NCI-H2196 treated with DMSO at 0.1 percent for 48 hours (cell line): ENCODE measurements around the gene SERAC1.

ENCODE experiments used
- DNase-seq: peaks from one replicate; lab custom pipeline; 2025; ENCODE audit not compliant: unreplicated experiment; lab: John Stamatoyannopoulos, UW

The SERAC1 gene

GRCh38 chr6:158125271-158125670, 42.8 kb downstream of the SERAC1 start:
- DNase-seq: no peak

DNA sequence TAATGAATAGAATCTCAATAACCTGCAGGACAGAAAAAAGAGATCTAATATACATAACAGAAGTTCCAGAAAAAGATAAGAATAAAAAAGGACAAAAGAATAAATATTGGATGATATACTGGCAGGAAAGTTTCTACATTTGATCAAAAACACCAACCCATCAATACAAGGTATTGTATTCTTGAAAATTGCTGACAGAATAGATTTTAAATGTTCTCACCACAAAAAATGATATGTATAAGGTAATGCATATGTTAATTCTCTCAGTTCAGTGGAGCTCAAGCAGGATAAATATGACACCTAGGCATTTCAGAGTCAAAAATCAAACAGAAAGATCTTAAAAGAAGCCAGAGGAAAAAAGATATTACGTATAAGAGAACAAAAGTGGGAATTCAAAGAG, 43.8 kb downstream of the SERAC1 start:
- DNase-seq: no peak

GRCh38 chr6:158122048-158122447, 46.0 kb downstream of the SERAC1 start:
- DNase-seq: no peak

GRCh38 chr6:158121335-158121734, 46.7 kb downstream of the SERAC1 start:
- no peak for DNase-seq

DNA sequence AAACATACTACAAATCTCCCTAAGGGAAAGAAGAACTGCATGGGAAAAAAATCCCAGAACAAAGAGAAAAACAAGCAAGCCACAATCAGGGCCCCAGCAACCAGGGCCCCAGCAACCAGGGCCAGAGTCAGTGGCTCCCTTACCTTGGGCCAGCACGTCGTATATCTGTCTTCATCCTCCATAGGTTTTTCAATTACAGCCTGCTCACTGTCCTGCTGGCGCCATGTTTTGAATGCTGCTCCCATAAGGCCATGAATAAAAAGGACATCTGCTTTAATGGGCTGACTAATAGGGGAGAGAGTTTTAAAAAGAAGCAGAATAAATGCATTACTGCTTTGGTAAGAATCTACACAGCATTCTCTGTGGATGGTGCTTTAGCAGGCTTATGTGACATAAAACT, 49.2 kb downstream of the SERAC1 start:
- DNase-seq: no peak

- no peak for DNase-seq
Measured at GRCh38 chr6:158115508-158115907, 52.6 kb downstream of the SERAC1 start.

GRCh38 chr6:158115102-158115501, 53.0 kb downstream of the SERAC1 start:
- DNase-seq: no peak

- DNase-seq: no peak
Measured at GRCh38 chr6:158113802-158114201, 54.3 kb downstream of the SERAC1 start.

DNA sequence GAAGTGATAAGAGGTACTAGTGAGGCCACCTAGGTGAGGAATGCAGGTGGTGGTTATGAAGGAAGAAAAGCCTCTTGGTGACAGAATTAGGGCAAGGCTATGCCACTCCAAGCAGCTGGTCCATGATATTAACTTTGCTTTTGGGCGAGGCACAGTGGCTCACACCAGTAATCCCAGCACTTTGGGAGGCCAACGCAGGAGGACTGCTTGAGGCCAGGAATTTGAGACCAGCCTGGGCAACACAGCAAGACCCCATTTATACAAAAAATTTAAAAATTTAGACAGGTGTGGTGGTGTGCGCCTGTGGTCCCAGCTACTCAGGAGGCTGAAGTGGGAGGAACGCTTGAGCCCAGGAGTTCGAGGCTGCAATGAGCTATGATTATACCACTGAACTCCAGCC, 56.1 kb downstream of the SERAC1 start:
- DNase-seq: no peak

DNA sequence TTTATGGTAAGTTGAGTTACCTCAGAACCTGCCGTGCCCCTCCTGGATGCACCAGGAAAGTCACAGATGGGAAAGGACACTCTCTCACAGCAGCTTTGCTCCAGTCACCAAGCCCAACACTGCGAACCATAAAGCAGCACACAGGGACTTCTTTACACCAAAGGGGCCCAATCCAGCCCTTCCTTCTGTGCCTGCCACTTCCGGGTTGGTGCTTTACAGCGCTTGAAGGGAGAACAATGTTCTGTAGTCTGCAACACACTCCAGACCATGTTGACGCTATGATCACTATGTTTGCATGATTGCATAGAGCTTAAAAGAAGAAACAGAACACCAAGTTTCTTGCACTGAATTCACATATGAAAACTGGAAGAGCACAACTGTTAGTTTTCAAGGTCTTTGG, 57.1 kb downstream of the SERAC1 start:
- DNase-seq: no peak

- no peak for DNase-seq
Measured at GRCh38 chr6:158109748-158110147, 58.3 kb downstream of the SERAC1 start.

DNA sequence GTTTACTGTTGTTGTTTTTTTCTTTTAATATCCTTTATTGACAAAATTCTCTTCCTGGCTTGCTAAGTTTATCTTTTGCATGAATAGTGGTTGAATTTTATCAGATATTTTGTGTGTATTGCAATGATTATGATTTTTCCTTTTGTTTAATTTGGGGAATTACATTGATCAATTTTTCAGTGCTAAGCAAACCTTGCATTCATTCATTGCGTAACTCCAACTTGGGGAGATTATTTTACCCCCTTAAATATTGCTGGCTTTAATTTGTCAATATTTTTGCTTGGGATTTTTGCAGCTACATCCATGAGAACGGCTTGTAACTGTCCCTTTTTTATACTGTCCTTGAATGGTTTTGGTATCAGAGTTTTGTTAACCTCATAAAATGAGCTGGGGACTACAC, 63.4 kb downstream of the SERAC1 start:
- DNase-seq: no peak

DNA sequence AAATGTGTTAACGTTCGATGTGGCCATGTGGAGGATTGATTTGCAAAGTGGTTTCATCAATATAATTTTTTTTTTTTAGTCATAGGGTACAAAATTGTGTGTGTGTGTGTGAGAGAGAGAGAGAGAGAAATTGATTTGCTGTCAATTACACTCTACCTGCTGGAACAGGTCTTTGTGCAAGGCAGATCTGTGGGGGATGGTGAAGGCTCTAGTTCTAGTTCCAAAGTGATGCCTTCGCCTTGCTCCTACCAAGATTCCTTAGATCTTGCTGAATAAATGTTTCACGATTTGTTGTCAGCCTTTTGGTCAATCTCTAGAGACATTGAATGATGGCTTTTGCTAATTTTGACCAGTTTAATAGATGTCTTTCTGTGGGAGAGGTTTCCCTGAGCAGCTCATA, 64.8 kb downstream of the SERAC1 start:
- DNase-seq: no peak

GRCh38 chr6:158095671-158096070, 72.4 kb downstream of the SERAC1 start:
- no peak for DNase-seq

DNA sequence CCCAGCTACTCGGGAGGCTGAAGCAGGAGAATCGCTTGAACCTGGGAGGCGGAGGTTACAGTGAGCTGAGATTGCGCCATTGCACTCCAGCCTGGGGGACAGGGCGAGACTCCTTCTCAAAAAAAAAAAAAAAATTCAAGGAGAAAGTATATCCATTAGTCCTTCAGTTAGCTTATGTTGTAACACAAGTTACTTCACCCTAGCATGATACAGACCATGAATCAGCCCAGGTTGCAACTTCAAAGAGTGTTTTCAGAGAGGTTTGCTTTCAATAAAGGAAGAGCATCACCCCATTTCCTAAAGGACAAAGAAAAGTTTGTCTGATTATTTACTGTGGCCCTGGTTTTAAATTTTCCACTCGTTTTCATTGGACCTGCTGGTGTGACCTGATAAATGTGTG, 73.0 kb downstream of the SERAC1 start:
- DNase-seq: no peak

GRCh38 chr6:158092806-158093205, 75.3 kb downstream of the SERAC1 start:
- DNase-seq: no peak

DNA sequence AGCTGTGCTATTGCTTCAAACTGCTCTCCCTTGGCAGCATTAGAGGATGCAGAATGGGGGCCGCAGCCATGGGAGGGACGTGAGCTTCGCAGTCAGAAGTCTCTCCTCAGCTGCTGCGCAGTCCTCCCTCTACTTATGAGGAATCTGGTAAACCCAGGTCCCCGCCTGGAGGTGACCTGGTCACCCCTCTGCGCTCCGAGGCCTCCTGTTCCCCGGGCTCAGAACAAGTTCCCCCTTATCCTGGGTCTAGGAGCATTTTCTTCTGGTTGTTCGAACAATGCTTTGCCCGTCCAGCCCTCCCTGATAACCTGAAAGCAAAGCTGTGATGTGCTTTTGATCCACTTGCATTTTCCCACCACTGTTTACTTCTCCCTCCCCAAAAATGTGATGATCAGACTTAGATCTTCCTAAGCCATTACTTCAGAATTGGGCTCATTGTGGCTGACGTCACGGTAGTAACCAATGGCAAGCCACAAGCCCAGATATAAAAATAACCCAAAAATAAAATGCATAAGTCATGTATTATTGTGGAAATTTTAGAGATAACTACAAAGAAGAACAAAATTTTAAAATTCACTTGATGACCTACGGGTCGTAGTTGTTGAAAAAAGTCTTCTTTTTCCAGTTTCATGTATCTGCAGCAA, 80.7 kb downstream of the SERAC1 start:
- no peak for DNase-seq

- DNase-seq: no peak
Measured at GRCh38 chr6:158086504-158087223, 81.4 kb downstream of the SERAC1 start.

DNA sequence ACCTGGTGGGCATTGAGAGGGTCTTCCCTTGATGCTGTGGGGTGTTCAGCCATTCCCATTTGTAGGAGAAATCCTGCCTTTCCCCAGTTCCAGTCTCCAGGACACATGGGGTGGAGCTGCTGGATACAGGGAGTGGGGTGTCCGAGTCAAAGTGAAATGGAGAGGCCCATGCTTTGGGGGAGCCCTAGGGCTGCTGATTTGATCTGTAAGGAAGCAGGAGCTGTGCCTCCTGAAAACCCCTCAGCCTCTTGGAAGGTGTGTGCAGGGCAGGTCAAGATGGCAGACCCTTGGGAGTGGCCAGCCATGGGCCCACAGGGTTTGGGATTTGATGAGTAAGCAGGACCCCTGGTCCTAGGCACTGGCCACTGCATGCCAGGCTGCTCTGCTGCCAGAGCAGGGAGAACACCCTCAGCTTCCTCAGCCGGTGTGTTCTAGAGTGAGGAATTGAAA, 82.0 kb downstream of the SERAC1 start:
- DNase-seq: no peak

- no peak for DNase-seq
Measured at GRCh38 chr6:158085261-158086053, 82.6 kb downstream of the SERAC1 start.

DNA sequence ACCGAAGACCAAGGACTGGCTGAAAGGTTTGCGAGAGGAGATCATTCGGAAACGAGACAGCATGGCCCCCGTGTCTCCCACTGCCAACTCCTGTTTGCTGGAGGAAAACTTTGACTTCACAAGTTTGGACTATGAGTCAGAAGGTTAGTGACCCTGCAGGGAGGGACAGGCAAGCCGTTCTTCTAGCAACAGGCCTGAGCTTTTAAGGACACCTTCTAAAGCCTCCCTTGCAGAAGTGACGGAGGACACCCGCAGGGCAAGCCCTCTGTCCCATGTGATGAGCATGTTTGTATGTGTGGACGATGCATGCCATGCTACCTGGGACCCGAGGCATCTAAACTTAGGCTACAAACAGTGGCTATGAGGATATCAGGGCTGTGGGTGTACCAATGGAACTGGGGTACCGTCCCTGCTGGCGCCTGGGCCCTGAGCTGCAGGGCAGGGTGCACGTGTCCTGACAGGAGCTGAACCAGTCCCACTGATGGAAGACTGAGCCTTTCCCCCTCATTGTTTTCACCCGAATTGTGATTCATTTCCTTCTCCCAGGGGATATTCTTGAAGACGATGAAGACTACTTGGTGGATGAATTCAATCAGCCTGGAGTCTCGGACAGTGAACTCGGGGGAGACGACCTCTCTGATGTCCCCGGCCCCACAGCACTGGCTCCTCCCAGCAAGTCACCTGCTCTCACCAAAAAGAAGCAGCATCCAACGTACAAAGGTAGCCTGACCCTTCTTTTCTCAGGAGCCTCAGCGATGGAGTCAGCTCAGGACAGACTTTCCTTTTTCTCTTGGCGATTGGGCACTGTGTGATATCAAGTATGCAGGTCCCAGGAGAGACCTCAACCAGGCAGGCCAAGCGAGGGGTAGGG, 84.4 kb downstream of the SERAC1 start:
- no peak for DNase-seq
